Neural progenitor cell (in vitro differentiated cells): ENCODE data around the gene RPL35A.

Experiments
- CTCF ChIP-seq: fragments of 200-600 bp; sonication (generic); IDR thresholded peaks from 2 replicates; pipeline ENCODE4 v1.5.1; 2017; ENCODE audit warnings: antibody characterized with exemption, mild to moderate bottlenecking
- EZH2 ChIP-seq: fragments of 200-600 bp; sonication (generic); IDR thresholded peaks from 2 replicates; pipeline ENCODE4 v1.6.1; 2017; ENCODE audit warnings: antibody characterized with exemption, mild to moderate bottlenecking, moderate library complexity

GRCh38 chr3:197989651-197990050 lies 39.7 kb downstream of the RPL35A start:
- TF ChIP-seq CTCF (no peak), EZH2 (no peak)
